ENCODE data around the gene JUN.

Gene JUN

DNA sequence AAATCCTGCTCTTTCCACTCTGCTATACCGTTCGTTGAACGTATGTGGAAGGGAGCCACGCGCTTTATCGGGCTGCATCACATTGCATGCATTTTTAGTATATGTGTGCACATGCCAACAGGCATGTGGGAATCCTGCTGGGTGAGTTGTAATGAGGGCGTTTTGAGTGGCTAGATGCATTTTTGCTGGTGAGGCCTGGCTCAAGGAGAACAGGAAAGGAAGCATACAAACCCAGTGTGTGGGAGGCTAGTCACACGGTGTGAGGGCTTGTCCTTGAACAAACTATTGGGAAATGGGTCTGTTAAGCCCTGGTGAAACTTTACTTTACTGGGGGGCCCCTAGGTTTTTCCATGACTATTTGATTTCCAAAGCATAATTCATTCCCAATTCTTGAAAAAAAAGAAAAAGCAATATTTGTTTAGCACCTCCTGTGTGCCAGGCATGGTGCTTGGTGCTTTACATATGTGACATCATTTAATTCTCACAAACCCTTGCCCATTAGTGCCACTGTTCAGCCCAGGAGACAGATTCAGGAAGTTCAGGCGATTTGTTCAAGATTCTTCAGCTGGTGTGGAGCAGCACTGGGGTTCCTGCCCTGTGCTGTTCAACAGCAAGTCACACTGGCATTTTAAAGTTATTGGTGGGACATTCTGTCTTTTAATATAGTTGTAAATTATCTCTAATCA lies 25.6 kb upstream of the JUN start:
- Histone ChIP-seq H3K36me3 (no peaks in the 10 kb centered on the region), H3K4me1 (peaks cover 0 to 14% (median 5%) of the 10 kb centered on the region in 4 donors), H3K27ac (peak overlapping the region in 1 of 2 donors; percentile 42), H3K4me3 (no peak overlapping the region), H3K27me3 (no peaks in the 10 kb centered on the region), H3K9me3 (no peaks in the 10 kb centered on the region)
- intact Hi-C loops (cut with DNase I; ENCODE audit: low total_unique reads) = no loop called here
- no peak for DNase-seq
- TF ChIP-seq CTCF (IDR thresholded peaks at IDR 0.05) = no peak

DNA sequence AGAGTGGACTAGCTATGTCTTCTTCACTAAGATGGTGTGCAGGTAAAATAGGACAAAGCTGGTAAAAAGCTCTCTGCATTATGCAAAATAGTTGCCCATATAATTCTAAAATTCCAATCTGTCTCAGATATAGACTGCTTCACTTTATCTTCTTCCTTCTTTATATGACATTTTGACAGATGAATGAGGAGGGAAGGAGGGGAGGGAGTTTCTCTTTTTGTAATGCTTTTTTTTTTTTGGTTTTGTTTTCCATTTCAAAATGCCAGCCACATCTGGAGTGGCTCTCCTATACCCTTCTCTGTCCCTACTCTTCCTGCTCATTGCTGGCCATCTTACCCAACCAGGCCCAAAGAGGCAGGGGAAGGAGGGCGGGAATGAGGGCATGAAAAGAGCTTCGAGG lies 24.2 kb upstream of the JUN start:
- no peak for TF ChIP-seq CTCF (IDR thresholded peaks at IDR 0.05)
- Histone ChIP-seq H3K4me3 (no peak overlapping the region), H3K4me1 (peaks cover 0 to 9% (median 0%) of the 10 kb centered on the region in 4 donors)

DNA sequence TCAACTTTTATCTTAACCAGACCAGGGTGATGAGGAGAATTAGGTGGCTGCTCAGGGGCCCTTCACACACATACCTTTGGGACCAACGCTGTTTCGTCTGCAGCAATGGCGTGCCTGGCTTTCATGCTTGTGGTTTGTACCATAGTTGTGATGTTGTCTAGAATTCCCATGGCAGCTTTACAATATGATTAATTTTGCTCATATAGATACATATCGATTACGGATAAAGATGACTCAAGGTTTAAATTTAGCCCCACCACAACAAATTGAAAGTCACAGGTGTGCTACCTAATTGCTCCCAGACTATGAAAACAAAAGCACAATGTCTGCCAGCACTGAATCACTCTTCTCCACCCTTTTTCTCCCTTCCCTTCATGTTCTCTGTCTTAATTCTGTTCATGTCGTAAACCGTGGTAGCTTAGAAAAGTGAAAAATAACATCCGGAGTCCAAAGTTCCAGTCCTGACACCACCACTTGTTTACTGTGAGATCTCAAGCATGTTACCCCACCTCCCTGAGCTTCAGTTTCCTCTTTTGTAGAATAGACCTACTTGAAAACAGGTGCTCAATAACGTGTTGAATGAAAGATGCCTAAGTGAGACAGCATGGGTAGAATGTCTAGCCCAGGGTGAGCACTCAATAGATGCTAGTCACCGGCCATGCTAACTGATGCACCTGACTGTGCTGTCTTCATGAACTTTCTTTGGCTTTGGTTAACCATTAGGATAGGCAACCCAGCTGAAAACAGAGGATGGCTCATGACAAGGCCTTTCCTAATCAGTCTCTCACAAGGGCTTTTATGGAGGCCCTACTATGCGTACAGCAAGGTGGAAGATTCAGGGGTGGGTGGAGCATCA lies 22.1 kb upstream of the JUN start:
- intact Hi-C loops (cut with DNase I; ENCODE audit: low total_unique reads) = no loop called here

More for the DNA sequence above, 24.2 kb upstream of the JUN start:
- Histone ChIP-seq H3K27ac (no peak overlapping the region), H3K9me3 (no peaks in the 10 kb centered on the region), H3K27me3 (no peaks in the 10 kb centered on the region), H3K36me3 (no peaks in the 10 kb centered on the region)
- no peak for DNase-seq
- intact Hi-C loops (cut with DNase I; ENCODE audit: low total_unique reads) = no loop called here

GRCh38 chr1:58804853-58805565 lies 21.2 kb upstream of the JUN start:
- DNase-seq = no peak
- H3K27ac ChIP-seq = no peak overlapping the region

More for the DNA sequence above, 22.1 kb upstream of the JUN start:
- Histone ChIP-seq H3K9me3 (no peaks in the 10 kb centered on the region), H3K4me1 (peaks cover 0 to 9% (median 0%) of the 10 kb centered on the region in 4 donors), H3K27me3 (no peaks in the 10 kb centered on the region), H3K27ac (no peak overlapping the region), H3K36me3 (no peaks in the 10 kb centered on the region), H3K4me3 (no peak overlapping the region)
- no peak for TF ChIP-seq CTCF (IDR thresholded peaks at IDR 0.05)
- no peak for DNase-seq

More at GRCh38 chr1:58804853-58805565, 21.2 kb upstream of the JUN start:
- no peak for TF ChIP-seq CTCF (IDR thresholded peaks at IDR 0.05)
- no peaks in the 10 kb centered on the region for H3K9me3 ChIP-seq
- H3K4me1 ChIP-seq = peaks cover 0 to 9% (median 0%) of the 10 kb centered on the region in 4 donors
- intact Hi-C loops (cut with DNase I; ENCODE audit: low total_unique reads) = no loop called here
- no peaks in the 10 kb centered on the region for H3K27me3 ChIP-seq
- H3K36me3 ChIP-seq = no peaks in the 10 kb centered on the region
- no peak overlapping the region for H3K4me3 ChIP-seq

Data from tibial artery (tissue), 4 donors.